Brain microvascular endothelial cell (primary cell): Measurements from ENCODE around the gene PRKCH.

ENCODE experiments used
- DNase-seq: peaks from one replicate; pipeline ENCODE4 v3.0.0-alpha.2; 2020
- H3K27ac ChIP-seq: fragments of 250-450 bp; sonication (Bioruptor Pico); 2 replicates; pipeline ENCODE4 v1.5.1; 2020; ENCODE audit warnings: mild to moderate bottlenecking, moderate library complexity
- H3K27me3 ChIP-seq: fragments of 250-450 bp; sonication (Bioruptor Pico); replicated peaks from 2 replicates; pipeline ENCODE4 v1.5.1; 2020; ENCODE audit warnings: mild to moderate bottlenecking
- H3K36me3 ChIP-seq: fragments of 250-450 bp; sonication (Bioruptor Pico); replicated peaks from 2 replicates; pipeline ENCODE4 v1.5.1; 2020; ENCODE audit warnings: mild to moderate bottlenecking
- H3K4me3 ChIP-seq: 2 replicates; pipeline ENCODE4 v1.5.1; 2011; ENCODE audit warnings: low read depth, mild to moderate bottlenecking, control low read depth, low read length, moderate library complexity
- in situ Hi-C: cut with HindIII; loops from 2 replicates; pipeline ENCODE4 v1.10.0; 2017; ENCODE audit warnings: low sequenced_read_pairs, low pct_ligation_motif_present
- TF ChIP-seq, protein P1 (sequence below): IDR thresholded peaks from 2 replicates; pipeline ENCODE4 v1.5.1; 2011; ENCODE audit warnings: low read depth, mild to moderate bottlenecking, moderate library complexity, low read length, control low read depth, inconsistent platforms; ENCODE audit errors: missing control alignments

Gene PRKCH

DNA sequence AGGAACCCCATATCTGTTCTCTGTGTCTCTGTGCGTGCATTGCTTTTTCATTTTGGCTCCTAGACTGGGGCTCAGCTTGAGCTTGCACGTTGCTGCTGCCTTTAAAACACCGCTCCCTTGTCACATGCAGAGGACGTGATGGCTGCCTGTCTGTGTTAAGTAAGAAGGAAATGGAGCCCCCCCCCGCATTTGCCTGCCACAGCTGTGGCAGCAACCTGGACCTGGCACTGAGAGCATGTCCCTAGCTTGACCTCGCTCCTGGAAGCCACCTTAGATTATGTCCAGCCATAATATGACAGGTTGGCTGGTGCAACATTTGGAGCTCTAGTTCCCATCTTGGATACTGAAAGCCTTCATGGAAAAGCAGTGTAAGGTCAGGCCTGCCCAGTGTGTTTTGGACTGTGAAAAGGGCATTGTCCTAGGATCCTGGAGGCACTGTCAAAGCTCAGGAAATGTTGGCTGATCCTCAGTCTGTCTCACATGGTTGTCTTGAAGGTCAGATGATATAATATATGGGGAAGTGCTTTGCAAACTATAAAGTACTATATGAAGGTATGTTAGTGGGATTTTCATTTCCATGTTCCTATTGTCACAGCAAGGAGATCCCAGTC, 73.8 kb downstream of the PRKCH start:
- in situ Hi-C loops = no loop called here
- Histone ChIP-seq H3K27ac (no peak overlapping the region), H3K36me3 (no peaks in the 10 kb centered on the region), H3K4me3 (no peak overlapping the region), H3K27me3 (no peaks in the 10 kb centered on the region)
- TF ChIP-seq, protein P1, sequence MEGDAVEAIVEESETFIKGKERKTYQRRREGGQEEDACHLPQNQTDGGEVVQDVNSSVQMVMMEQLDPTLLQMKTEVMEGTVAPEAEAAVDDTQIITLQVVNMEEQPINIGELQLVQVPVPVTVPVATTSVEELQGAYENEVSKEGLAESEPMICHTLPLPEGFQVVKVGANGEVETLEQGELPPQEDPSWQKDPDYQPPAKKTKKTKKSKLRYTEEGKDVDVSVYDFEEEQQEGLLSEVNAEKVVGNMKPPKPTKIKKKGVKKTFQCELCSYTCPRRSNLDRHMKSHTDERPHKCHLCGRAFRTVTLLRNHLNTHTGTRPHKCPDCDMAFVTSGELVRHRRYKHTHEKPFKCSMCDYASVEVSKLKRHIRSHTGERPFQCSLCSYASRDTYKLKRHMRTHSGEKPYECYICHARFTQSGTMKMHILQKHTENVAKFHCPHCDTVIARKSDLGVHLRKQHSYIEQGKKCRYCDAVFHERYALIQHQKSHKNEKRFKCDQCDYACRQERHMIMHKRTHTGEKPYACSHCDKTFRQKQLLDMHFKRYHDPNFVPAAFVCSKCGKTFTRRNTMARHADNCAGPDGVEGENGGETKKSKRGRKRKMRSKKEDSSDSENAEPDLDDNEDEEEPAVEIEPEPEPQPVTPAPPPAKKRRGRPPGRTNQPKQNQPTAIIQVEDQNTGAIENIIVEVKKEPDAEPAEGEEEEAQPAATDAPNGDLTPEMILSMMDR = no peak
- DNase-seq = no peak

DNA sequence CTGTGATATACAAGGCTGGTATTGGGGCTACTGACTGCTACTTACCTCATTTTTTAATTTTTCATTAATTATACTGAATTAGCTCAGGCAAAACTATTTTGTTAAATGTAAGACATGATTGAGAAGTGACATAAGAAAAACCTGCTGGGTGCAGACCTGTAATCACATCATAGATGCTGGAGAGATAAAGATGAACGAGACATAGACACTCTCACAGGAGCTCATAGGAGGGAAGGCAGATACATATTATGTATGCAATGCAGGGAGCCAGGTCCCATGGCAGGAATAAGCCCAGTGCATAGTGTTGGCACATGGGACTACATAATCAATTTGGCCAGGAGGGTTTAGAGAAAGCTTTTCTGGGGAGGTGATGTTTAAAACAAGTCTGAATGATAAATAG, 74.9 kb downstream of the PRKCH start:
- Histone ChIP-seq H3K4me3 (no peak overlapping the region), H3K27me3 (no peaks in the 10 kb centered on the region), H3K36me3 (no peaks in the 10 kb centered on the region), H3K27ac (no peak overlapping the region)
- no peak for DNase-seq
- TF ChIP-seq, protein P1 = no peak
- in situ Hi-C loops = no loop called here

DNA sequence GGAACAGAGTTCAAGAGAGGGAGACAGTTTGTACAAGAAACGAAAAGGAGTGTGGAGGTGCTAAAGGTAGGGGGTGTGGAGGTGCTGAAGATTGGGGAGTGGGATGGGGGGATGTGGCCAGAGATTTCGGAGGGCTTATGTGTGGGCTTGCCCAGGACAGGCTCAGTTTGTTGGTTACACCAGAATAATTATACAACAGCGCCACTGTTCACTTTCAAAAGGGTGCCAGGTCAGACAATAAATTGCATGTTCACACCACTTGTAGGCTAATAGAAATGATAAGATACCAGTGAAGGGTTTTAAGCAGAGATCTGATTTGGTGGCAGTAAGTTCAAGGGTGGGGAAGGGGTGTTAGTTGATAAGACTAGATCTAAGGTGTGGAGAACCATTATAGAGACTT, 75.3 kb downstream of the PRKCH start:
- no peaks in the 10 kb centered on the region for H3K27me3 ChIP-seq
- no peak for DNase-seq
- no peaks in the 10 kb centered on the region for H3K36me3 ChIP-seq
- in situ Hi-C loops = no loop called here
- no peak overlapping the region for H3K27ac ChIP-seq
- TF ChIP-seq, protein P1 = no peak
- H3K4me3 ChIP-seq = no peak overlapping the region

DNA sequence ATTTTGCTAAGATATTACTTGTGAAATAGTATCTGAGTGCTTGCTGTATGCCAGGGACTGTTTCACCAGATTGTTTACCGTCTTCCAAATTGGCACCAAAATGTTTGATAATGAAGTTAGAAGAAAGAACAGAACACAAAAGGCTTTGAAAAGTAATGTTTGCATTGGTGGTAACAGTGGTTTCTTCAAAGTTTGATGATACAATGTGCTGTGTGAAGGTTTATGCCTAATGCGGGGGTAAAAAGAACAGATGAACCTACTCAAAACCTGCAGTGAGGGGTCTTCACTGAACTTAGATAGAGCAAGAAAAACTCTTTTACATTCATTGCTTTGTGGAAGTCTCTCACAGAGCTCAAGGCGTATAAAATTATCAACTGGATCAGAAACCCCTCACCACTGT, 76.2 kb downstream of the PRKCH start:
- no peak overlapping the region for H3K27ac ChIP-seq
- no peaks in the 10 kb centered on the region for H3K27me3 ChIP-seq
- no peak for DNase-seq
- TF ChIP-seq, protein P1 = no peak
- no peaks in the 10 kb centered on the region for H3K36me3 ChIP-seq
- no peak overlapping the region for H3K4me3 ChIP-seq
- in situ Hi-C loops = no loop called here

DNA sequence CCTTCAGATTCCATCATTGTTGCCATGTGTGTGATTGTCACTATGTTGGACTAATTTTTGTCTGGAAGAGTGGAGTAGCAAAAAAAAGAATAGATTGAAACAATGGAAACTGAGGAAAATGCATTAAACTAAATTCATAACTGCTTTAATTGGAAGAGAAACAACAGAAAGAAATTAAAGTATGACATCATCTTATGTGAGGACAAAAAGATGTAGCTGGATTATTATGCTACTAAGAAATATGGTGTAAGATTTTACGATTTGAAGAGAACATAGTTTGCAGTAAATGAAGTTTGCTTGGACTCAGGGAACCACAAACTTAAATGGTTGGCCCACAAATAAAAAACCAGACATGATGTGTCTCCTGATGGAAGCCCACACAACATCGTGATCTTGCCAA, 76.8 kb downstream of the PRKCH start:
- in situ Hi-C loops = no loop called here
- no peak for DNase-seq
- no peak overlapping the region for H3K27ac ChIP-seq

More for the DNA sequence above, 76.8 kb downstream of the PRKCH start:
- no peak overlapping the region for H3K4me3 ChIP-seq
- no peaks in the 10 kb centered on the region for H3K27me3 ChIP-seq
- TF ChIP-seq, protein P1 = no peak
- H3K36me3 ChIP-seq = no peaks in the 10 kb centered on the region
